C1 segment of cervical spinal cord (tissue), 14 donors: ENCODE results near the gene WWC2.
"Not testable (repeated sequence)": the region's sequence is repeated elsewhere in the genome, so short reads cannot be mapped to it uniquely, and the experiment has no call there.

Source experiments
- DNase-seq, 14 donors: peaks; one replicate each; lab custom pipeline; 2025; lab: John Stamatoyannopoulos, UW

WWC2 gene

GRCh38 chr4:183100298-183100599 is 1.2 kb downstream of the WWC2 start:
- no peak for DNase-seq

- no peak for DNase-seq
These were observed 1.8 kb downstream of the WWC2 start for GRCh38 chr4:183100827-183101226.

GRCh38 chr4:183101956-183102480 is 3.0 kb downstream of the WWC2 start:
- DNase-seq, result no peak

GRCh38 chr4:183105092-183105491 is 6.0 kb downstream of the WWC2 start:
- DNase-seq, result no peak

GRCh38 chr4:183106839-183107238 is 7.8 kb downstream of the WWC2 start:
- no peak for DNase-seq

GRCh38 chr4:183107891-183108459 is 8.9 kb downstream of the WWC2 start:
- no peak for DNase-seq

- DNase-seq, result no peak
These were observed 11.2 kb downstream of the WWC2 start for GRCh38 chr4:183110244-183110643.

- DNase-seq, result no peak
These were observed 12.4 kb downstream of the WWC2 start for GRCh38 chr4:183111452-183111885.

- DNase-seq, result no peak
These were observed 19.1 kb downstream of the WWC2 start for GRCh38 chr4:183118141-183118540.

GRCh38 chr4:183118585-183118984 is 19.5 kb downstream of the WWC2 start:
- DNase-seq, result no peak

GRCh38 chr4:183121660-183122059 is 22.6 kb downstream of the WWC2 start:
- not testable (repeated sequence) for DNase-seq

- DNase-seq, result no peak
These were observed 25.2 kb downstream of the WWC2 start for GRCh38 chr4:183124228-183124627.

GRCh38 chr4:183124865-183125264 is 25.8 kb downstream of the WWC2 start:
- DNase-seq, result no peak

- no peak for DNase-seq
These were observed 30.1 kb downstream of the WWC2 start for GRCh38 chr4:183129125-183129524.

- DNase-seq, result no peak
These were observed 30.6 kb downstream of the WWC2 start for GRCh38 chr4:183129675-183130074.

GRCh38 chr4:183130328-183131155 is 31.5 kb downstream of the WWC2 start:
- DNase-seq, result no peak

GRCh38 chr4:183132081-183132480 is 33.0 kb downstream of the WWC2 start:
- DNase-seq, result no peak

GRCh38 chr4:183132865-183133264 is 33.8 kb downstream of the WWC2 start:
- DNase-seq, result no peak

- DNase-seq, result no peak
These were observed 37.8 kb downstream of the WWC2 start for GRCh38 chr4:183136855-183137254.

- no peak for DNase-seq
These were observed 40.1 kb downstream of the WWC2 start for GRCh38 chr4:183139058-183139750.

GRCh38 chr4:183139972-183140570 is 41.0 kb downstream of the WWC2 start:
- no peak for DNase-seq

GRCh38 chr4:183140911-183141320 is 41.9 kb downstream of the WWC2 start:
- DNase-seq, result no peak
